ENCODE data around the gene NECTIN4. TPM values are rescaled to one million over a fixed set of nuclear protein-coding genes. Genes with fewer than 3 reads are reported as not detected.
"Not testable (repeated sequence)": the region's sequence is repeated elsewhere in the genome, so short reads cannot be mapped to it uniquely, and the experiment has no call there.

The NECTIN4 gene
- polyA plus RNA-seq, 12 donors: 0.04 to 28.3 (median 0.19) TPM; not detected in 4

DNA sequence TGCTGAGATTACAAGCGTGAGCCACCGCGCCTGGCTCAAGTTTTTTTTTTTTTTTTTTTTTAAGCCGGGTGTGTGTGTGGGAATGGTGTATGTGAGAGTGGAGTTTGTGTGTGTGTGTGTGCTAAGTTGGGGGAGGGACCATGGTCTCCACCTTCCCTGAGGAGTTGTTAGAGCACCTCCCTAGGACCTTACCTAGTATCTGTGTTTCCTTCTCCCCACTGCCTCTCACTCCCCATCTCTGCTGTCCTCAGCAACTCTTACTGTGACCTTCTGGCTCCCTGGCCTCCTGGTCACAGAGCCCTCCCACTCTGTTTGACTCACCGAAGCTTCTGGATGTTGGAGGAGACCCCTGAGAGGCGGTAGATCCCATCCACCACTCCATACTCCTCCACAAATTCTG, 30.1 kb downstream of the NECTIN4 start:
- no peak for DNase-seq

DNA sequence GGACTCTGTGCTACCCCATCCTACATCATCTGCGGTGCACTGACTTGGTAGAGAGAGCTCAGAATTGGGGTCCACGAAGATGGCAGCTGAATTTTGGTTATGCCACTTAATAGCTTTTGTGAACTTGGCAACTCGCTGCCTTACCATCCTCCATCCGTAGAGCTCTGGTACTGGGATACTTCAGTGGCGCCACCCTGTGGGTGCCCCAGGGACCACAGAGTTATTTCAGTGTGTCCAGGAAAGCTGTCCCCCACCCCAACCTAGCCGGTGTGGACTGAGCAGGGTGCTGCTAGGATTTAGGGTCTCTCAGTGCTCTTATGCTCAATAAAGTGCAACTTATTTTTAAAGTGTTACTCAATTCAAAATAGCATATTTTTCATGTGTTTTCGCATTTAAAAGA, 34.6 kb downstream of the NECTIN4 start:
- no peak for DNase-seq

DNA sequence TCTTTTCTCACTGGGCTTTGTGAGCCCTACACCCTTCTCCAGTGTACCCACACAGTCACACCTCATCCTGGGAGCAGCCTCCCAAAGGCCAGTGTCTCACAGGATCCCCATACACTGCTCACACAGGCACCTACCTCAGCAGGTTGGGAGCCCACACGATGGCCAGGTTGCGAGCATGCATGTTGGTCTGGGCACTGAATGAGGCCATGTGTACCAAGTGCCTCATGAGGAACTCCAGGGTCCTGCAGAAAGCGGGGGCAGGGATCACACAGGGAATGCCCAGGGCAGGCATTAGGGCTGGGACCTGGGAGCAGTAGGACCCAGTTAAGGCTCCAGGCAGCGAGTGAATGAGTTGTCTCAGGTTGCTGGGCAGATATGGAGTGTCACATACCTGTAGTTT, 35.1 kb downstream of the NECTIN4 start:
- no peak for DNase-seq

DNA sequence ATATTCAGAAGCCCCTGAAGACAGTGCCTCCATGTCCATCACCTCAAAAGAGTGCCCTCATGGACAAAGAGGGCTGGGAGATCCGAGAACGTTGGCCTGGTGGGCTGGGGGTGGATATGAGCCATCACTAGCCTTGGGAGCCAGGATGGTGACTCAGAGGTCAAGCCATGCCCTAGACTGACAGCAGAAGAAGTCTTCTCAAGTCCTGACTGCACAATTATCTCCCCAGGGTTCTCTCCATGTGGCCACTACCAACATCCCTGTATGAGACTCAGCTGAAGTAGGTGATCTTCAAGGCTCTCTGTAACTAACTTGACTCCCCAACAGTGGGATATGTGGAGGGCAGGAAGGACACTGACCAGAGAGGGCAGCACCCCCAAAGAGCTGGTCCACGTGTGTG, 36.5 kb downstream of the NECTIN4 start:
- no peak for DNase-seq

DNA sequence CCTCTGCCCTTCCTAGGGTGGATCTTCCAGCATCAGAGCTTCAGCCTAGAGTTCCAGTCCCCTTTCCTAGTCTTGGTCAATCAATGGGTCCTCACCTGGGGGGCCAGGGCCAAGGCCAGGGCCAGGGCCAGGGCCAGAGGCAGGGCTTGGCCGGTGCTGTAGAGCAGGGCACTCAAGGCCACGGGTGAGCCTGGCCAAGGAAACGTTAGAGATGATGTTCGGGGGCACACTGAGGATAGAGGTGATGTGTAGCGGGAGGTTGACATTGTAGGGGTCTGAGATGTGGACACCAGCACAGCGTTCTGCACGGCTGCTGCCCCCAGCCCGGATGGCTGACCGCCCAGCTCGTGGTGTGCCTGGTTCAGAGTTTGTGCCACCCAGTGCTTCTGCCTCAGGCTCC, 38.1 kb downstream of the NECTIN4 start:
- DNase-seq: no peak

DNA sequence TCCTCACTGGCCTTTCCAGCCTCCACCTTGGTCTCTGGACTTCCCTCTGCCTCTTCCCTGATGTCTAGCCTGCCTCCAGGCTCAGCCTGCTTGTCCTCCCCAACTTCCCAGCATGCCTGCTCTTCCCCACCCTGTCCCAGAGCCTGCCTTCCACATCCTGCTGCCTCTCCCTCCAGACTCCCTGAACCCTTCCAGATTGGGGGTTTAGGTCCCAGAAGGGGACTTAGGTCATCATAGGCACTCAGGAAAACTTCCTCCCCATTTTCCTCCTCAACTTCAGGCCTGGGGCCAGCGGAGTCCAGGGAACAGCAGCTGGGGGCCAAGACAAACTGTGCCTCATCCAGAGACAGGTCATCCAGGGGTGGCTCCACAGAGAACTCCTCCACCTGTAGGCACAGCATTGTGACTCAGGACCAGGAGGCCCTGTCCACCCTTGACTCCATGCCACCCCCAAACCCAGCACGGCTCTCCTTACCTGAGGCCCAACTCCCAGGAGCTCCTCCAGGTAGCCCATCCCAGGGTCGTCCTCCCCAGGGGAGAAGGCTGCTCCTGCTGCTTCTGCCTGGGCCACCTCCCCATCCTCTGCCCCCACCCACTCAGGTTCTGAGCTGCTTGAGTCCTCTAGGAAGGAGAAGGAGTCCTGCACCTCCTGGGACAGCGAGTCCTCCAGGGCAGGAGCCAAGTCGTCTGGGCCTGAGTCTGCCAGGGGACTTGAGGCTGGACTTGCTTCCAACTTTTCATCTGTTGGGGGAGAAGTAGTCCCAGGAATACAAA, 40.2 kb downstream of the NECTIN4 start:
- no peak for DNase-seq

DNA sequence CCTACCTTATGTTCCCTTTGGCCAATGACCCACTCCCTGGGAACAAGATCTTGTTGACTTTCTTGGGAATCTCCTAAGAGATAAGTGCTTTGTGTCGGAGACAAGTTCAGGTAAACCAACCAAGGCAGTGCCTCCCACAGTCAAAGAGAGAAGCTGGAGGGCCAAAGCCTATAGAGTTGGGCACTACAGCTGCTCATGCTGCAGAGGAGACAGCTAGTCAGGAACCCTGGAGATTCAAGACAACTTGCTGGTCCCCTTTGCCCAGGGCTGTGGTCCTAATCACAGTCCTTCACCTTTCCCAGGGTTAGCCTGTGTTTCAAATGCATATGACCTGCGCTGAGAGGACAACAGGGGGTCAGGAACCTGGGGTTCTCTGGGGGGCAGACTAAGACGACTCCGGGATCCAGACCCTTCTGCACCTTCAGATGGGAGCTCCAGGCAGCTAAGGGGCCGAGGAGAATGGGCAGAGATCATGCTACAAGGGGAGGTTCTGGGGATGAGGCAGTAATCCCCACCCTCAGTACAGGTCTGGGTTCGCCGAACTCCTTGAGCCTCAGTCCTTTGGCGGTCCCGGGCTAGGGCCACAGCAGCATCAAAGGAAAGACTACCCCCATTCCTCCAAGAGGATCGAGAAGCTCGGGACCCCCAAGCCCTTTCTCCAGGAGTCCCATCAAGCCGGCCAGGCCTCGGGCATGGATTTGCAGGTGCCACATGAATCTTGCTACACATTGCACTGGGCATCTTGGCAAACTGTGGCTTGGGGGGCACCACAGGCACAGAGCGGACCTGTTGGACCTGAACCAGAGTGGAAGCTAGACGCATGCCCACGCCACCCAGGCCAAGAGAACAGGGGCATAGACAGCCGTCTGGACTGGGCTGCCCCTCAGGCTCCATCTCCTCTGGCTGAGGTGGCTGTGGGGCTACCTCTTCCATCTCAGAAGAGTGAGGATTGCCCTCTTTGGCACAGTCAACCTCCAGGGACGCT, 41.6 kb downstream of the NECTIN4 start:
- no peak for DNase-seq

DNA sequence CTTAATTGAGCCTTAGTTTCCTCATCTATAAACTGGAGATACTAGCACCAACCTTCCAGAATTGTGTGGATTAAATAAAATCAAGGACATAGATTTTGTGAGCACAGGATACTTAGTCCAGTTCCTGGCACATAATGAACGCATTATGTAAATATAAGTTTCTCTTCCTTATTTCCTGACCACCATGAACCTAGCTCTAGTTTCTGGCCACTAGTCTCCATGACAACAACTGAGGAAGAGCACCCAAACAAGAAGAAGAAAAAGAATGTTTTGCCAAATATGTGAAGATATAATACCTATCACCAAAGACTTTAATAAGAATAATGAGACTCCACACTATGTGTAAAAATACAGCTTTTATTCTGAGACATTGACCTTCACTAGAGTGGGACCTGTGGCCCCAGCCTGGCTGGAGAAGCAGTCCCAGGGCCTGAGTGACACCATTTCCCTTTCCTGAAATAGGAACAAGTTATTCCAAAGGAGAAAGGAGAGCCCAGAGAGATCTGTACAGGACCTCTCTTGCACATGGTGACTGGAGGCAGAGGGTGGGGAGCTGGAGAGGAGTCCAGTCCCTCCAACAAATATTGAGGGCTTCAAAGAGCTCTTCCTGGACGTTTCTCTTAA, 42.6 kb downstream of the NECTIN4 start:
- DNase-seq: no peak

DNA sequence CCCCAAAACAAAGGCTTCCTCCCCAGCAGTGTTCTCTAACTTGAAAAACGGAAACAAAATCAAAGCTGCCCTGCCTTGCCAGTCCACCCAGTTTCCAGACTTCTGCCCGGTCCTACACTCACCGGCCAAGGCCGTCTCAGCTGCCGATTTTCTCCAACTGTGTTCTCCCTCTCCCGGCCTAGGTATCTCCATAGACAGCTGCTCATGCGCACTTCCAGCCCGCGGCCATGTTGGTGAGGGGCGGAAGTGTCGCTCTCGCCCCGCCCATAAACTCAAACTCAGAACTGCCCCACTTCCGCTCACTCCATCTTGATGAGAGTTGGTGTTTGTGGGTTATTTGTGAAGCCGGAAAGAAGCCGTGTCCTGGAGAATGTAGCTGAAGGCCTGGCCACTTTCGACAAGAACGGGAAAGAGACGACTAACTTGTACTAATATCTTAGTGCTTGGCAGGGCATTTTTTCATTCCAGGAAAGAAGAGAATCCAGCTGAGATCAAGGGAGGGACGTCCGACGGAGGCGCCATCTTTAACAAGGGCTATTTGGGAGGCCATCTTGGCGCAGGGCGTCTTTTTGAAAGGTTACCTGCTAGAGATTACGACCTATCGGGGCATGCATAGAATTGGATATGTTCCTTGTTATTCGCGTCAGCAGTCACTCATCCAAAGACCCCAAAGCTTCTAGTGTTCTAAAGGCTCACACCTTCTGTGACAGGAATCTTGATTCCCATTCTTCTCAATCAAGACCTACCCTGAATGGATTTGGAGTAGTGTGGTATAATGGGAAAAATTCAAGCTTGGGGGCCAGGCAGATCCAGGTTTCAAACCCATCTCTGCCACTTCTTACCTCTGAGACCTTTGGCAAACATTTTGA, 43.4 kb downstream of the NECTIN4 start, which contains the start of gene USF1:
TSS of gene USF1 (minus strand) at position 242 of the 869 bp plus-strand sequence. CDS start 2,702 bp downstream, outside the sequence.
- peak; percentile 98 for DNase-seq

DNA sequence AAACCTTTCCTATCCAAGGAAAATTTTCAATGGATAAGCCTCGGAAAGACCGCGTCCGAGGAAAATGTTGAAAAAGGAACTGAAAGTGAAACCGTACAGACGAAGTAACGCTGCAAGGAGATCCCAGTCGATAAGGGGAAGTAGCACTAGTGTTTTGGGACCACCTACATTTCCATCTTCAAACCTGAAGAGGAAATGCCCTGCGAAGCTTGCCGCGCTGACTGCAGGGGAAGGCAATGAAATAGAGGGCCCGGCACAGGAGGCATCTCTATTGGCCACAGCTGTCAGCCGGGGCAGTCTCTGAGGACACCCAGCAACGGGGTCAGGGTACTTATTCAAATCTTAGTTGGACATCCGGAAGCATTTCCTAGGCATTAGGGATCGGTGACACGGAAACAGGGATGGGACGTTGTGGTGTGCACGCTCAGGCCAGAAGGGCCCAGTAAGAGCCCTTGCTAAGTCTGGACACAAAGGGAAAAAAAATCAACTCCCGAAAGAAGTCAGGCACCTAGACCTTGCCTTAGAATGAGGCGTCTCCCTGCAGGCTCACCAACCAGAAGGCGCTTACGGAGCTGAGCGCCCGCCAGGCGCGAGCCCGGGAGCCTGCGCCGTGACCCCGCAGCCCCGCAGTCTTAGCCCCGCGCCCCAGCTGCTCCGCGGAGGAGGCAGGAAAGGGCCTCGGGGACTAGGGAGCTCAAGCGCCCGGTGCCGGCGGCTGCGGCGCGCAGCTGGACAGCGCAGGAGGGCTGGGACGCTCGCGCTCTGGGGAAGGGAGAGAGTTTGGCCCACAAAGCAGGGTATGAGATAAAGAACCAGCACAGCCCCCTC, 44.2 kb downstream of the NECTIN4 start:
- peak; percentile 61 for DNase-seq

DNA sequence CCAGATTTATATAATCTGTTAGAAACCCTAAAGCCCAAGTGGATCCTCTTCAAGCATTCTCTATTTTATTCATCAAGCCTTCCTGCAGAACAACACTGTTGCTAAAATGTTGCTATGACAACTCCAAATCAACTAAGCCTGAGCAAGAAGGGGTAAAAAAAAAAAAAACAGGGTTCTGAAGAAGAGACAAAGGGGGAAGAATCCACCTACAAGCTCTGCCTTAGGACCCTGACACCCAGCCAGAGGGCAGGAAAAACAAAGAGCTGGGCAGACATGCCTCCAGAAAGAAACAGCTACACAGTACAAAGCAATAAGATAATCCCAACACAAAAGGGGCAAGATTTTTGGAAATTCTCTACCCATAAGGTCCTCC, 44.8 kb downstream of the NECTIN4 start:
- DNase-seq: no peak

DNA sequence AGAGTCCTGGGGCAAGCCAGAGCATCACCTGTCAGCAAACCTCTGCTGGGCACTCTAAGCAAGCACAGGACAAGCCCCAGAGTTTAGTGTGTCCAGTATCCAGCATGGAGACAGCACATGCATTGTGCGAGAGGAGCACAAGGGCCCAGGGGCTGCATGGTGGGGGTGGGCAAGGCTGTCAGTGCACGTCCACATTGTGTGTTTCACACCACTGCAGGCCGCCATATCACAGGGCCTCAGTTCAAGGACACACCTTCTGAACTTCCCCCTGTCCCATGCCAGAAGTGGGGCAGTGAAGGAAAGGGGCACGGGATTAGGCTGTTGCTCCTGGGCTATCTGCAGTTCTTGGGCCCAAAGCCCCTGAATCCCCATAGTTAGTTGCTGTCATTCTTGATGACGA, 49.8 kb downstream of the NECTIN4 start:
- no peak for DNase-seq

DNA sequence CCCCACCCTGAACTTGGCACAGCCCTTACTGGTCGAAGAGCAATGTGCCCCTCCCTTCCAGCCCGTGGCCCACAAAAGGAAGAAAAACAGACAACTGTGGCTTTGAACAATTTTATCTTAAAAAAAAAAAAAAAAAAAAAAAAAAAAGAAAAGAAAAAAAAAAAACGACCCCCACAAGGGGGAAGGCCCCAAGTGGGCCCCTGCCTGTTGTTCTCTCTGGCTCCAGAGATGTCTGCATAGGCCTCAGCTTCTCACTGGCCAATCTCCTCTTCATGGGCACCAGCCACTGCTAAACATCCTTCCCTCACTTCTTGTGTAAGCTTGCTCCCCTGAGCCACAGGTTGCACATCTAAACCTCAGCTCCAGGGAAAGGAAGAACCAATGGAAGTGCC, 50.2 kb downstream of the NECTIN4 start:
- DNase-seq: no peak

DNA sequence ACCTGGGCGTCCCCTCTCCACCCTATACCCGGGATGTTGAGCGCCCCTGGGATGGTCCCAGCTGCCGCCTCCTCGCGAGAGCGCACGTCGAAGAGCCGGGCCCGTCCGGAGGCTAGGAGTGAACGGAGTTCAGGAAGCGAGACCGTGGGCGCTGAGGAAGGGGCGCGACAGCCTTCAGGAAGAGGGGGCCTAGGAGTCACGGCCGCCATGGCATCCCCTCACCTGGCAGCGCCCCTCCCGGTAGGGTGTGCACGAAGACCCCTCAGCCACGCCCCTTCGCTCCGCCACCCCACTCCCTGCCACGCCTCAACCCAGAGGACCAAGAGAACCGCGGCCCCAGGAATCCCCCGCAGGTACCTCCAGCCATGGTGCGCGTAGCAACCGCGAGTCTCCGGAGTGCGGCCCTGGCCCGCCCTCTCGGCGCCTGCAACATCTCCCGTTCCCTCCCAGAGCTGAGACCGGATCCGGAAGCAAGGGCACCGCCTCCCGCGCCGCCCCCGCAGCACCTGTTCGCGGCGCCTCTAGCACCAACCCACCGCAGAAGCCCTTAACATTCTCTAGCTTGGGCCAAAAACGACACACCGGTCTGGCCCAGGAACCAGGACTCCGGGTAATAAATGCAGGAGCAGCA, 50.7 kb downstream of the NECTIN4 start, which contains the start of gene TSTD1:
TSS of gene TSTD1 (minus strand) at position 442 of the 631 bp plus-strand sequence. CDS start at position 367, 75 bp downstream.
- DNase-seq: no peak

DNA sequence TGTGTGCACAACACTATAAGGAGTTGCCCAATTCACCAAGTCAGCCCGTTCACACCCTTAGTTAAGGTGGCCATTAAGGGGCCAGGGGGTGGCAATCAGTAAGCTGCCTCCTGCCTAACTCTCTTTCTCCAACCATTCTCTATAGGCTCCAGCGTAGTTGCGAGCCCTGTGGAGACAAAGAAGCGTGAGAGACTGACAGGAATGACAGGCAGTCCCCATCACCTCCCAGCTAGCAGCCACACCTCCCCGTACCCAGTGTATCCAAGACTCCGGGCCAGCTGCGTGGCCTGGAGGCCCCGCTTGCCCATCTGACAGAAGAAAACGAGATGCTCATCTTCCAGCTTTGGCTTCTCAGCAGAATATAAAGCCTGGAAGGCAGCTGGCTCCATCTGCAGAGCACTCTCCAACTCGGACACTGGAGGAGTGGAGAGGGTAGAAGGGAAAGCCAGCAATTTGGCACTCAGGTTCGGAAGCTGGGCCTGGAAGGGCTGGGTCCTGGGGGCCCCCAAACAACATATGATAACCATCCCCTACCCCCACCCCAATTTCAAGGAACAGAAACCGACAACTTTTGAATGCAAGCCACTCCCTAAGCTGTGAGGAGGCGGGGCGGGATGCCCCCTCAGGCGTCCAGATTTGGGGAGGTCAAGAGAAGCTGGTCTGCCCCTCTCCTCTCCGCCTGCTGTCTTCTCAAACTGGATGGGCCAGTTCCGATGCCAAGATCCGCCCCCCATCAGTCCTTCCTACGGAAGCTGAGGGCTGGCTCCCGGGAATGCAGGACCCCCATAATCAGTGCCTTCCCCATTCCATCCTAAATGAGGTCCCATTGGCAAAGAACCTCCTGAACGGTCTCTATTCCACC, 51.5 kb downstream of the NECTIN4 start:
- DNase-seq: no peak

DNA sequence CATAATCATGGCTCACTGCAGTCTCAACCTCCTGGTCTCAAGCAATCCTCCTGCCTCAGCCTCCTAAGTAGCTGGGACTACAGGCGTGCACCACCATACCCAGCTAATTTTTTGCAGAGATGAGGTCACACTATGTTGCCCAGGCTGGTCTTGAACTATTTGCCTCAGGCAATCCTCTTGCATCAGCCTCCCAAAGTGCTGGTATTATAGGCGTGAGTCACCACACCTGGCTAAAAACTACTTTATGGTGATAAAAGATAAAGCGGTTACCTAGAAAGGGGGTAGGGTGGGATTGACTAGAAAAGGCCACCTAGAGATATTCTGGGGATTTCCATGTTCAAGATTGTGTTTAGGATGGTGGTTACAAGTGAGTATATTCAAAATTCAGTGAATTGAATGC, 55.6 kb downstream of the NECTIN4 start:
- DNase-seq: no peak

DNA sequence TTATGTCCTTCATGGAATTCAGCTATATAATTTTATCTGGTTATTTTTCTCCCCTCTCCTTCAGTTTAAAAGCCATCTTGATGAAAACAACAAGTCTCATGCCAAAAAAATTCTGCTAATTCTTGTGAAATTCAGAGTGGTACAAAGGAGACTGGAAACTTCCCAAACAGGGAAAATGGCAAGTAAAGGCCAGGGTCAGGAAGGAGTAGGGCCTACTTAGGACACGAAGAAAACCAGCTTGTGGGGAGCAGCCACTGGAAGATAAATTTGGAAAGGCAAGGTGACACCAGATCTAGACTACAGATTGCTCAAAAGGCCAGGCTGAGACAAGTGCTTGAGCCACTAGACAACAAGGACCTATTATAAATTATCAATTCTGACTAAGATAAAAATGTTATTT, 56.9 kb downstream of the NECTIN4 start:
- DNase-seq: no peak

DNA sequence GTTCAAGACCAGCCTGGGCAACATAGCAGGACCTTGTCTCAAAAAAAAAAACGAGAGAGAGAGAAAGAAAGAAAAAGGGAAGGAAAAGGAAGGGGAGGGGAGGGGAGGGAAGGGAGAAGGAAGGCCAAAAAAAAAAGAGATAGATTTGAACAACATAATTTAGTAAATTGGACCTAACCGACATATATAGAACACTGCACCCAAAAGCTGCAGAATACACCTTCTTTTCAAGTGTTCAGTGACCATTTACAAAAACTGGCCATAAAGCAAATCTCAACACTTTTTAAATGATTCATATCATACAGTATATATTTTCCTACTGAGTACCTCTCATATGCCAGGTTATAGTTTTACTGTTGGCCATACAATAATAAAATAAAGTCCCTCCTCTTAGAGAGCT, 57.5 kb downstream of the NECTIN4 start:
- no peak for DNase-seq

DNA sequence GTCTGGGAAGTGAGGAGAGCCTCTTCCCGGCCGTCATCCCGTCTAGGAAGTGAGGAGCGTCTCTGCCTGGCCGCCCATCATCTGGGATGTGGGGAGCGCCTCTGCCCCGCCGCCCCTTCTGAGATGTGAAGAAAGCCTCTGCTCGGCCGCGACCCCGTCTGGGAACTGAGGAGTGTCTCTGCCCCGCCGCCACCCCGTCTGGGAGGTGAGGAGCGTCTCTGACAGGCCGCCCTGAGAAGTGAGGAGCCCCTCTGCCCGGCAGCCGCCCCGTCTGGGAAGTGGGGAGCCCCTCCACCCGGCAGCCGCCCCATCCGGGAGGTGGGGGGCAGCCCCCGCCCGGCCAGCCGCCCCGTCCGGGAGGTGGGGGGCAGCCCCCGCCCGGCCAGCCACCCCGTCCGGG, 59.9 kb downstream of the NECTIN4 start:
- not testable (repeated sequence) for DNase-seq

Measured in muscle of arm (tissue), 12 donors.